Activated CD8-positive, alpha-beta memory T cell treated with anti-CD3 and anti-CD28 coated beads for 48 hours (primary cell): Measurements from ENCODE around the gene DNAAF6.

Experiments used
- DNase-seq, 3 experiments: peaks; one replicate each; pipeline ENCODE4 v3.0.0-alpha.2; 2020; ENCODE audit warnings: low read depth in 2 of 3, low spot score in 2 of 3

Gene DNAAF6

DNA sequence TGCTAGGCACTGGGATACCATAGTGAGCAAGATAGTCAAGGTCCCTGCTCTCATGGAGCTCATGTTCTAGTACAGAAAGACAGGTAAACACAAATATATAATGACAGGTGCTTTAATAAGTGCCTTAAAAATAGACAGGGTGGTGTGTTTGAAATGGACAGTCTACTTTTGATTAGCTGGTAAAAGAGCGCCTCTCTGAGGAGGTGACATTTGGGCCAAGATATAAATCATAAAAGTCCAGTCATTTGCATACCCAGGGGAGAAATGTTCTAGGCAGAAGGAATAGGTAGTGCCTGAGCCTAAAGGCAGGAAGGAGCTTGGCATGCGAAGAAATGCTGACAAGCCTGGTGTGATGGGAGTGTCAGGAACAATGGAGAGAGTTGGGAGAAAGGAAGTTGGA lies 83.6 kb downstream of the DNAAF6 start:
- no peak for DNase-seq

DNA sequence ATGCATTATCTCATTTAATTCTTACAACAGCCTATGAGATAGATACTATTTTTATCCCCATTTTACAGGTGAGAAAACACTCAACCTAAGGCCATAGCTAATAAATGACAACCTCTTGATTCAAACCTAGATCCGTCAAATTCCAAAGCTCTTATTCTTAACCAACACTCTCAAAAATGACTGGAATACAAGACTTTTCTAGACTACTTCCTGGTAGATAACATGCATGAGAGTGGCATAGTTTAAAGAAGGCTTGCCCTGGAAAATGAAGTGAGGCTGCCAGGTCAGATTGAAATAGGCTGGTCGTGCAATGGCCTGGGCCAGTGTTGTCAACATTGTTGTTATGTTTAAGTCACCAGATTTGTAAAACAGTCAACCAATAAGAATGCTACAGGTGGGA lies 86.6 kb downstream of the DNAAF6 start:
- no peak for DNase-seq
